Nephron progenitor cell (in vitro differentiated cells): ENCODE data around the gene RSAD1.

Experiments used
- DNase-seq: peaks from one replicate; pipeline ENCODE4 v3.0.0; 2021
- H3K27ac Mint-ChIP-seq: 2 replicates; pipeline ENCODE4 v1.8.0; 2021; ENCODE audit warnings: mild to moderate bottlenecking, moderate library complexity, mixed read lengths
- H3K27me3 Mint-ChIP-seq: 2 replicates; pipeline ENCODE4 v1.8.0; 2021; ENCODE audit warnings: mild to moderate bottlenecking, low read depth, mixed read lengths; ENCODE audit not compliant: poor library complexity
- H3K36me3 Mint-ChIP-seq: 2 replicates; pipeline ENCODE4 v1.8.0; 2021; ENCODE audit warnings: low read depth, mixed read lengths
- H3K4me1 Mint-ChIP-seq: 2 replicates; pipeline ENCODE4 v1.8.0; 2021; ENCODE audit warnings: mixed read lengths
- H3K4me3 Mint-ChIP-seq: 2 replicates; pipeline ENCODE4 v1.8.0; 2021; ENCODE audit warnings: mild to moderate bottlenecking, moderate library complexity, mixed read lengths
- H3K9me3 Mint-ChIP-seq: 2 replicates; pipeline ENCODE4 v1.8.0; 2021; ENCODE audit warnings: mild to moderate bottlenecking, moderate library complexity, mixed read lengths
- CTCF ChIP-seq: fragments of 200-600 bp; sonication (generic); IDR thresholded peaks from 2 replicates; pipeline ENCODE4 v1.5.0; 2021; ENCODE audit warnings: antibody characterized with exemption

Gene RSAD1

GRCh38 chr17:50508573-50509460 is 30.2 kb downstream of the RSAD1 start:
- TF ChIP-seq CTCF = no peak
- no peak for DNase-seq
- Mint-ChIP-seq H3K27me3 (peaks cover 15% of the 10 kb centered on the region), H3K9me3 (no peaks in the 10 kb centered on the region), H3K4me1 (peaks cover 69% of the 10 kb centered on the region), H3K27ac (no peak overlapping the region), H3K36me3 (no peaks in the 10 kb centered on the region), H3K4me3 (peak overlapping the region; percentile 84)

GRCh38 chr17:50511058-50511457 is 32.4 kb downstream of the RSAD1 start:
- Mint-ChIP-seq H3K9me3 (no peaks in the 10 kb centered on the region), H3K27me3 (peaks cover 14% of the 10 kb centered on the region), H3K27ac (no peak overlapping the region), H3K4me1 (peaks cover 61% of the 10 kb centered on the region), H3K36me3 (no peaks in the 10 kb centered on the region), H3K4me3 (no peak overlapping the region)
- TF ChIP-seq CTCF = no peak
- DNase-seq = no peak

DNA sequence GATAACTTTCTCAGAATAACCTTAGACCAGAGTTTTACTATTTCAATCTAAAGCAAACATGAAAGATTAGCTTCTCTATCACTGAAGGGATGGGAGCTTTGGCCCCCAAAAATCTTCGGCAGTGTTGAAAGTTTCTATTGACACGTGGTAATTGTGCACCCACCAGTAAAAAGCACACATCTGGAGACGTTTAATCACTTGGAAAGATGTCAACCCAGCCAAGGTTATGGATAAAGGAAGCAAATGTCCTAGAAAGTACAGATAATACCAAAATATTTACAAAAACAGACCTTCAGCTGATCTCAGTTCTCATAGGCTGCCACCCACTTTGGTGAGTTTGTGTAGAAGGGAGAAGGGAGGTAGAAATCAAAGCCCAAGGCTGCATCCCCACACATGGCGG is 34.8 kb downstream of the RSAD1 start:
- H3K27ac Mint-ChIP-seq = no peak overlapping the region

GRCh38 chr17:50514388-50514787 is 35.7 kb downstream of the RSAD1 start:
- peaks cover 6% of the 10 kb centered on the region for H3K27me3 Mint-ChIP-seq
- no peak overlapping the region for H3K4me3 Mint-ChIP-seq
- peaks cover 67% of the 10 kb centered on the region for H3K4me1 Mint-ChIP-seq
- H3K36me3 Mint-ChIP-seq = no peaks in the 10 kb centered on the region
- no peaks in the 10 kb centered on the region for H3K9me3 Mint-ChIP-seq
- no peak for DNase-seq
- H3K27ac Mint-ChIP-seq = no peak overlapping the region
- no peak for TF ChIP-seq CTCF

More for the DNA sequence above, 34.8 kb downstream of the RSAD1 start:
- TF ChIP-seq CTCF = no peak
- DNase-seq = no peak
- Mint-ChIP-seq H3K4me1 (peaks cover 69% of the 10 kb centered on the region), H3K27me3 (peaks cover 9% of the 10 kb centered on the region), H3K36me3 (no peaks in the 10 kb centered on the region), H3K4me3 (no peak overlapping the region), H3K9me3 (no peaks in the 10 kb centered on the region)

DNA sequence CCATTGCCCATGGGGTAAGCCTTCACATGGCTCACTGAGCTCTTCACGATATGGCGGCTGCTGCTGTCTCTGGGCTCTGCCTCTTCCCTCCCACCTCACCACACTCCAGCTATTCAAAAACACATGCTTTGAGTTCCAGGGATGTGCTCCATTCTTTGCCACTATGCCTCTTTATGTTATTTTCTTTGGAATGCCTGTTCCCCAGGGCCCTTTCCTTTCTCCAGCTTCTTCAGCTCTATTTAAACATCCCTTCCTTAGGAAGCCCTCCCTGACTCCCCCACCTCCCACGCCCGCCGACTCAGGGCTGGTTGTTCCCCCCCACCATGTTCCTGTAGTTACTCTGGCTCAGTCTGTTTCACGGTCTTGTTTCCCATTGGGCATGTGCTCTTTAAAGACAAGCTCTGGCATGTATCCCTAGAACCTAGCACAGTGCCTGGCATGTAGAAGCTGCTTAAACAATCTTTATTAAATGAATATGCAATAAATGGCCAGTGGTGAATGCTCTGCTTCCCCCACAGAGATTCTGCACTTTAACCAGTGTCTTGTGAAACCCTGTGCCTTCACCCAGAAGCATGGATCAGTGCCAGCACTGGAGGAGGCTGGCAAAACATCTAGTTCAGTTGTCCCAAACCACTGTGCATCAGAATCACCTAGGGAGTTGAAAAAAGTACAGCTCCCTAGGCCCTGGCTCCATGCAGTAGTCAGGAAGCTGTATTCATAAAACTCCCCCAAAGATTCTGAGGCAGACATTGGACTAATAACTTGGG is 36.5 kb downstream of the RSAD1 start:
- Mint-ChIP-seq H3K4me3 (no peak overlapping the region), H3K9me3 (no peaks in the 10 kb centered on the region), H3K4me1 (peaks cover 61% of the 10 kb centered on the region), H3K36me3 (no peaks in the 10 kb centered on the region), H3K27me3 (peaks cover 6% of the 10 kb centered on the region), H3K27ac (peak overlapping the region; percentile 14)
- TF ChIP-seq CTCF = no peak
- no peak for DNase-seq
